Globus pallidus (tissue), 1 donor: ENCODE results near the gene COQ7.

Experiments
- DNase-seq: peaks from one replicate; pipeline ENCODE4 v3.0.0-alpha.2; 2015; ENCODE audit warnings: low spot score

COQ7 gene

GRCh38 chr16:19113577-19114358, 46.4 kb downstream of the COQ7 start, which contains the start of gene ITPRIPL2:
ITPRIPL2 (plus strand) TSS chr16:19113964; CDS start chr16:19114462, 498 bp downstream.
- DNase-seq, result peak; percentile 54

GRCh38 chr16:19114359-19115147, 47.1 kb downstream of the COQ7 start:
- no peak for DNase-seq

GRCh38 chr16:19115148-19116021, 48.0 kb downstream of the COQ7 start:
- DNase-seq, result no peak

- DNase-seq, result no peak
These were observed 49.5 kb downstream of the COQ7 start for GRCh38 chr16:19116711-19117449.

GRCh38 chr16:19118938-19119431, 51.6 kb downstream of the COQ7 start:
- DNase-seq, result no peak

- no peak for DNase-seq
These were observed 52.1 kb downstream of the COQ7 start for GRCh38 chr16:19119564-19119963.

- DNase-seq, result no peak
These were observed 56.2 kb downstream of the COQ7 start for GRCh38 chr16:19123535-19124178.

GRCh38 chr16:19126300-19126699, 58.9 kb downstream of the COQ7 start:
- no peak for DNase-seq

GRCh38 chr16:19127205-19127604, 59.8 kb downstream of the COQ7 start:
- no peak for DNase-seq

GRCh38 chr16:19127674-19128131, 60.3 kb downstream of the COQ7 start:
- no peak for DNase-seq

- DNase-seq, result no peak
These were observed 61.2 kb downstream of the COQ7 start for GRCh38 chr16:19128454-19129200.
